NCI-H2171 treated with DMSO at 0.1 percent for 48 hours (cell line): ENCODE measurements around the gene RHCE.
"Not testable (repeated sequence)": the region's sequence is repeated elsewhere in the genome, so short reads cannot be mapped to it uniquely, and the experiment has no call there.

Source experiments
- DNase-seq: peaks from one replicate; lab custom pipeline; 2025; lab: John Stamatoyannopoulos, UW

RHCE gene

GRCh38 chr1:25420715-25421114 is at the start of gene RHCE:
RHCE (minus strand) TSS chr1:25420825; CDS start chr1:25420786, 39 bp downstream.
- DNase-seq: not testable (repeated sequence)

GRCh38 chr1:25469177-25469576 is 48.6 kb upstream of the RHCE start:
- no peak for DNase-seq

- no peak for DNase-seq
Measured at GRCh38 chr1:25468033-25468432, 47.4 kb upstream of the RHCE start.

- no peak for DNase-seq
Measured at GRCh38 chr1:25467616-25468015, 47.0 kb upstream of the RHCE start.

GRCh38 chr1:25467193-25467592 is 46.6 kb upstream of the RHCE start:
- DNase-seq: no peak

GRCh38 chr1:25462732-25463131 is 42.1 kb upstream of the RHCE start:
- DNase-seq: no peak

- no peak for DNase-seq
Measured at GRCh38 chr1:25461849-25462248, 41.2 kb upstream of the RHCE start.

- DNase-seq: not testable (repeated sequence)
Measured at GRCh38 chr1:25460816-25461215, 40.2 kb upstream of the RHCE start.

- DNase-seq: no peak
Measured at GRCh38 chr1:25460020-25460419, 39.4 kb upstream of the RHCE start.

- peak; percentile 38 for DNase-seq
Measured at GRCh38 chr1:25458541-25459298, 38.1 kb upstream of the RHCE start.

- DNase-seq: no peak
Measured at GRCh38 chr1:25456502-25456901, 35.9 kb upstream of the RHCE start.

GRCh38 chr1:25451908-25452307 is 31.3 kb upstream of the RHCE start:
- DNase-seq: no peak

GRCh38 chr1:25450891-25451290 is 30.3 kb upstream of the RHCE start:
- no peak for DNase-seq

GRCh38 chr1:25447547-25447946 is 26.9 kb upstream of the RHCE start:
- no peak for DNase-seq

GRCh38 chr1:25445993-25446538 is 25.4 kb upstream of the RHCE start:
- DNase-seq: no peak

GRCh38 chr1:25444604-25445003 is 24.0 kb upstream of the RHCE start:
- not testable (repeated sequence) for DNase-seq

GRCh38 chr1:25443030-25443699 is 22.5 kb upstream of the RHCE start:
- no peak for DNase-seq

GRCh38 chr1:25442178-25442577 is 21.6 kb upstream of the RHCE start:
- no peak for DNase-seq

GRCh38 chr1:25439287-25439686 is 18.7 kb upstream of the RHCE start:
- DNase-seq: no peak

GRCh38 chr1:25437672-25438071 is 17.0 kb upstream of the RHCE start:
- DNase-seq: no peak

GRCh38 chr1:25435397-25436108 is 14.9 kb upstream of the RHCE start:
- no peak for DNase-seq

- no peak for DNase-seq
Measured at GRCh38 chr1:25433389-25434186, 13.0 kb upstream of the RHCE start.
